Fibroblast of the aortic adventitia (primary cell): ENCODE measurements around the gene LAMTOR5. TPM values are rescaled to one million over a fixed set of nuclear protein-coding genes. Genes with fewer than 3 reads are reported as not detected.
"Not testable (repeated sequence)": the region's sequence is repeated elsewhere in the genome, so short reads cannot be mapped to it uniquely, and the experiment has no call there.

Experiments used
- DNase-seq: peaks from one replicate; pipeline ENCODE4 v3.0.0-alpha.2; 2010; ENCODE audit warnings: low read depth
- H3K4me3 ChIP-seq: 2 replicates; pipeline ENCODE4 v1.5.1; 2011; ENCODE audit warnings: low read depth, mild to moderate bottlenecking, control low read depth, low read length, moderate library complexity
- CTCF ChIP-seq: IDR thresholded peaks from 2 replicates; pipeline ENCODE4 v1.5.1; 2011; ENCODE audit warnings: mild to moderate bottlenecking, low read length, control low read depth, inconsistent platforms; ENCODE audit not compliant: insufficient read depth
- total RNA-seq: library from RNA; depleted of rRNA; stranded (reverse); fragments of >200 nt; gene quantifications from 2 replicates; pipeline ENCODE4 v1.2.3, GENCODE V29; 2012; ENCODE audit warnings: low replicate concordance

LAMTOR5 gene
- total RNA-seq, 1 donor, result 96.5 TPM

GRCh38 chr1:110438893-110439292 is 31.4 kb upstream of the LAMTOR5 start:
- H3K4me3 ChIP-seq, result no peak overlapping the region
- TF ChIP-seq CTCF, result no peak
- peak; percentile 24 for DNase-seq

GRCh38 chr1:110437645-110438299 is 30.3 kb upstream of the LAMTOR5 start:
- DNase-seq, H3K4me3 ChIP-seq: not testable (repeated sequence)

- TF ChIP-seq CTCF, result no peak
- DNase-seq, result peak; percentile 20
These were observed 29.1 kb upstream of the LAMTOR5 start for GRCh38 chr1:110436635-110437034.

GRCh38 chr1:110434946-110435345 is 27.5 kb upstream of the LAMTOR5 start:
- DNase-seq, result no peak
- TF ChIP-seq CTCF, result no peak
- H3K4me3 ChIP-seq, result no peak overlapping the region

More at GRCh38 chr1:110436635-110437034, 29.1 kb upstream of the LAMTOR5 start:
- no peak overlapping the region for H3K4me3 ChIP-seq

- no peak overlapping the region for H3K4me3 ChIP-seq
- DNase-seq, result peak; percentile 30
- TF ChIP-seq CTCF, result peak; percentile 27
These were observed 26.3 kb upstream of the LAMTOR5 start for GRCh38 chr1:110433803-110434202.

GRCh38 chr1:110433213-110433612 is 25.7 kb upstream of the LAMTOR5 start:
- no peak for TF ChIP-seq CTCF
- H3K4me3 ChIP-seq, result no peak overlapping the region
- no peak for DNase-seq

- no peak for TF ChIP-seq CTCF
- no peak overlapping the region for H3K4me3 ChIP-seq
- no peak for DNase-seq
These were observed 23.4 kb upstream of the LAMTOR5 start for GRCh38 chr1:110430901-110431300.
